ENCODE data around the gene FER1L5. TPM values are rescaled to one million over a fixed set of nuclear protein-coding genes. Genes with fewer than 3 reads are reported as not detected.

Gene FER1L5
- polyA plus RNA-seq, 1 of the 3 experiments (the other 2 are of a cell fraction) = 0.02 TPM

DNA sequence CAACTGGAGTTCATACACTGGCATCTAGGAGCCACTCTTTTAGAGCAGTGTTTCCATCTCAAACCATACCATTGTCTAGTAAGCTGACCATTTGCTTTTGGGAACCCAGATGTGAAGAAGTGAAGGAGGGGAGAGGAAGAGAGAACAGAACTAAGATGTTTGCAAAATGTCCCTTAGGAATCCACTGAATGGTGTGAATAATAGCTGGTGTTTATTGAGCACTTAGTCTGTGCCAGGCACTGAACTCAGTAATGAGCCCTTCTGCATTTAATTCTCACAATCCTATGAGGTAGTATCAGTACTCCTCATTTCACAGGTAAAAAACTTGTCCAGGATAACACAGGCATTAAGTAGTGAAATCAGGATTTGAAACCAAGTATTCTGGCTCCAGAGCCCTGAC, 73.8 kb downstream of the FER1L5 start (continued):
- TF ChIP-seq RCOR1 (IDR thresholded peaks at IDR 0.05; ENCODE audit: low read length) (no peak), NRF1 (IDR thresholded peaks at IDR 0.05; ENCODE audit: low read depth, low read length) (no peak)

DNA sequence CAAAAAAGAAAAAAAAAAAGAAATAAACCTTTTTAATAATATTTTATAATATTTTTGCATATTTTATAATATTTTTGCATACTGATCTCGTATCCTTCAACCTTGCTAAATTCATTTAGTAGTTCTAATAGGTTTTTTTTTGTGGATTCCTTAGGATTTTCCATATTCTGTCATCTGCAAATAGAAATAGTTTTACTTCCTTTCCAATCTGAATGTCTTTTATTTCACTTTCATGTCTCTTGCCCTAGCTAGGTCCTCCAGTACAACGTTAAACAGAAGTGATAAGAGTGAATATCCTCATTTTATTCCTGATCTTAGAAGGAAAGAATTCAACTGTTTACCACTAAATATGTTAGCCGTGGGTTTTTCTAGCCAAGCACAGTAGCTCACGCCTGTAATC, 83.6 kb downstream of the FER1L5 start:
- no peaks in the 10 kb centered on the region; a peak in 1 of 4 replicates for H3K4me1 ChIP-seq (ENCODE audit: control insufficient read depth in 1 of 2, insufficient read depth in 2 of 2, low read depth in 1 of 2, low read length in 1 of 2)
- no peak for DNase-seq
- no peak overlapping the region for H3K27ac ChIP-seq (ENCODE audit: low read depth in 2 of 2, low read length in 1 of 2)
- CTCF ChIA-PET = interaction anchor here (1.0 kb wide), 1 partner anchor 34 kb away, joined by 3 read pairs; the partner anchor contains the start of gene CNNM4
- H3K27me3 ChIP-seq (ENCODE audit: insufficient read depth) = no peaks in the 10 kb centered on the region
- POLR2A ChIA-PET = no interaction called here
- no peaks in the 10 kb centered on the region for H3K9me3 ChIP-seq
- H3K9me2 ChIP-seq = no peaks in the 10 kb centered on the region
- no peaks in the 10 kb centered on the region for H3F3A ChIP-seq (replicated peaks; ENCODE audit: insufficient read depth)
- TF ChIP-seq TEAD4 (IDR thresholded peaks at IDR 0.05; ENCODE audit: borderline replicate concordance, insufficient read depth) = no peak
- TF ChIP-seq TCF12 (IDR thresholded peaks at IDR 0.05) = no peak
- no peak for TF ChIP-seq FOXM1 (IDR thresholded peaks at IDR 0.05; ENCODE audit: low read depth)
- TF ChIP-seq, protein P1, sequence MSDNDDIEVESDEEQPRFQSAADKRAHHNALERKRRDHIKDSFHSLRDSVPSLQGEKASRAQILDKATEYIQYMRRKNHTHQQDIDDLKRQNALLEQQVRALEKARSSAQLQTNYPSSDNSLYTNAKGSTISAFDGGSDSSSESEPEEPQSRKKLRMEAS (IDR thresholded peaks at IDR 0.05; ENCODE audit: low read depth) = no peak
- no peak for TF ChIP-seq POLR2AphosphoS5 (IDR thresholded peaks at IDR 0.05; ENCODE audit: low read depth, low read length)
- no peaks in the 10 kb centered on the region for H4K20me1 ChIP-seq (ENCODE audit: insufficient read depth)
- no peaks in the 10 kb centered on the region for H3K79me2 ChIP-seq (ENCODE audit: insufficient read depth)
- no peak overlapping the region for H3K9ac ChIP-seq
- no peak overlapping the region for H3K4me3 ChIP-seq (ENCODE audit: low read depth in 2 of 2, low read length in 1 of 2)
- no peak overlapping the region for H2AFZ ChIP-seq (ENCODE audit: low read depth)
- WGBS (ENCODE audit: low lambda C conversion rate) = 91% methylated on average over 4 of the region's 4 CpGs
- H3K36me3 ChIP-seq (replicated peaks in 1 of 2; ENCODE audit: control insufficient read depth in 1 of 2, insufficient read depth in 2 of 2, low read length in 1 of 2) = peaks cover 11 to 26% of the 10 kb centered on the region in 2 experiments
- H3K4me2 ChIP-seq = no peak overlapping the region

DNA sequence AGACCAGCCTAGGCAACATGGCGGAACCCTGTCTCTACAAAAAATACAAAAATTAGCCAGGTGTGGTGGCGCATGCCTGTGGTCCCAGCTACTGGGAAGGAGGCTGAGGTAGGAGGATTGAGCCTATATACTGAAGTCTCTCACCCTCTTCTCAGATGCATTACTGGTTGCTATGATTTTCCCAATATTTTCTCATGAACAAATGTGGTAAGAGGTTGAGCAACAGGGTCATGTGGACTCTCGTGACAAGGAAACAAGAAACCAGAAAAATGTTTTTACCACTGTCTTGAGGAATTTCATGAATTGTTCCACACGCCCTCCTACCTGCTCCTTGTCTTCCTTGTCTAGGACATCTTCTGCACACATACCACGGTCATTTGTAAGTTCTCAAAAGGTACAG, 84.9 kb downstream of the FER1L5 start:
- peaks cover 11 to 28% of the 10 kb centered on the region in 2 experiments for H3K36me3 ChIP-seq (replicated peaks in 1 of 2; ENCODE audit: control insufficient read depth in 1 of 2, insufficient read depth in 2 of 2, low read length in 1 of 2)

More for the DNA sequence above, 84.9 kb downstream of the FER1L5 start:
- Histone ChIP-seq H3F3A (replicated peaks; ENCODE audit: insufficient read depth) (no peaks in the 10 kb centered on the region), H3K4me2 (no peak overlapping the region), H3K79me2 (ENCODE audit: insufficient read depth) (no peaks in the 10 kb centered on the region), H4K20me1 (ENCODE audit: insufficient read depth) (no peaks in the 10 kb centered on the region), H3K27ac (ENCODE audit: low read depth in 2 of 2, low read length in 1 of 2) (no peak overlapping the region), H3K9me2 (no peaks in the 10 kb centered on the region), H2AFZ (ENCODE audit: low read depth) (no peak overlapping the region), H3K4me1 (ENCODE audit: control insufficient read depth in 1 of 2, insufficient read depth in 2 of 2, low read depth in 1 of 2, low read length in 1 of 2) (no peaks in the 10 kb centered on the region; a peak in 1 of 4 replicates), H3K27me3 (ENCODE audit: insufficient read depth) (no peaks in the 10 kb centered on the region), H3K4me3 (ENCODE audit: low read depth in 2 of 2, low read length in 1 of 2) (no peak overlapping the region), H3K9ac (no peak overlapping the region), H3K9me3 (no peaks in the 10 kb centered on the region)
- no peak for DNase-seq
- POLR2A ChIA-PET = no interaction called here
- WGBS (ENCODE audit: low lambda C conversion rate) = 92% methylated on average over 5 of the region's 5 CpGs
- TF ChIP-seq, protein P2, sequence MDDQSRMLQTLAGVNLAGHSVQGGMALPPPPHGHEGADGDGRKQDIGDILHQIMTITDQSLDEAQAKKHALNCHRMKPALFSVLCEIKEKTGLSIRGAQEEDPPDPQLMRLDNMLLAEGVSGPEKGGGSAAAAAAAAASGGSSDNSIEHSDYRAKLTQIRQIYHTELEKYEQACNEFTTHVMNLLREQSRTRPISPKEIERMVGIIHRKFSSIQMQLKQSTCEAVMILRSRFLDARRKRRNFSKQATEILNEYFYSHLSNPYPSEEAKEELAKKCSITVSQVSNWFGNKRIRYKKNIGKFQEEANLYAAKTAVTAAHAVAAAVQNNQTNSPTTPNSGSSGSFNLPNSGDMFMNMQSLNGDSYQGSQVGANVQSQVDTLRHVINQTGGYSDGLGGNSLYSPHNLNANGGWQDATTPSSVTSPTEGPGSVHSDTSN (IDR thresholded peaks at IDR 0.05) = no peak
- TF ChIP-seq, protein P1 (IDR thresholded peaks at IDR 0.05; ENCODE audit: low read depth) = no peak
- TF ChIP-seq RAD21 (IDR thresholded peaks at IDR 0.05; ENCODE audit: low read length) (no peak), RFX5 (IDR thresholded peaks at IDR 0.05; ENCODE audit: low read length) (no peak), GABPA (IDR thresholded peaks at IDR 0.05; ENCODE audit: low read depth) (no peak), RCOR1 (IDR thresholded peaks at IDR 0.05; ENCODE audit: low read length) (no peak), NRF1 (IDR thresholded peaks at IDR 0.05; ENCODE audit: low read depth, low read length) (no peak), FOXM1 (IDR thresholded peaks at IDR 0.05; ENCODE audit: low read depth) (no peak), YY1 (IDR thresholded peaks at IDR 0.05; ENCODE audit: low read depth) (no peak)
- TF ChIP-seq, protein P3, sequence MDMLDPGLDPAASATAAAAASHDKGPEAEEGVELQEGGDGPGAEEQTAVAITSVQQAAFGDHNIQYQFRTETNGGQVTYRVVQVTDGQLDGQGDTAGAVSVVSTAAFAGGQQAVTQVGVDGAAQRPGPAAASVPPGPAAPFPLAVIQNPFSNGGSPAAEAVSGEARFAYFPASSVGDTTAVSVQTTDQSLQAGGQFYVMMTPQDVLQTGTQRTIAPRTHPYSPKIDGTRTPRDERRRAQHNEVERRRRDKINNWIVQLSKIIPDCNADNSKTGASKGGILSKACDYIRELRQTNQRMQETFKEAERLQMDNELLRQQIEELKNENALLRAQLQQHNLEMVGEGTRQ (IDR thresholded peaks at IDR 0.05; ENCODE audit: borderline replicate concordance, low read depth, low read length) = no peak
- CTCF ChIA-PET = no interaction called here
